ENCODE results near the gene MAJIN. TPM values are rescaled to one million over a fixed set of nuclear protein-coding genes. Genes with fewer than 3 reads are reported as not detected.
A peak's percentile ranks its signal among the peaks of the same experiment; 100 is the strongest.

Gene MAJIN
- total RNA-seq, 1 donor from 2014 or later = not detected

GRCh38 chr11:64919627-64920026 lies 52.3 kb downstream of the MAJIN start:
- no peak for DNase-seq (ENCODE audit: low spot score)
- intact Hi-C loops (cut with DNase I) = loop anchor here (10.0 kb wide), 2 partner anchors 95 to 195 kb away; partner anchors contain the start of genes ARL2, TM7SF2 and ZNHIT2
- ATAC-seq = no peak

GRCh38 chr11:64918017-64918416 lies 53.9 kb downstream of the MAJIN start:
- no peak for DNase-seq (ENCODE audit: low spot score)
- peak; percentile 1 for ATAC-seq
- intact Hi-C loops (cut with DNase I) = loop anchor here (10.0 kb wide), 1 partner anchor 97 kb away; the partner anchor contains the start of gene ARL2

GRCh38 chr11:64917663-64917995 lies 54.3 kb downstream of the MAJIN start:
- intact Hi-C loops (cut with DNase I) = loop anchor here (10.0 kb wide), 1 partner anchor 97 kb away; the partner anchor contains the start of gene ARL2

GRCh38 chr11:64916775-64917662 lies 54.9 kb downstream of the MAJIN start, which contains the start of gene ATG2A:
ATG2A (minus strand) TSS chr11:64917209; CDS start chr11:64917135, 74 bp downstream.
- ATAC-seq = peak; percentile 98
- intact Hi-C loops (cut with DNase I) = loop anchor here (10.0 kb wide), 1 partner anchor 98 kb away; the partner anchor contains the start of gene ARL2

More at GRCh38 chr11:64917663-64917995, 54.3 kb downstream of the MAJIN start:
- DNase-seq (ENCODE audit: low spot score) = no peak
- ATAC-seq = no peak

GRCh38 chr11:64916040-64916774 lies 55.7 kb downstream of the MAJIN start:
- ATAC-seq (peak; percentile 31), DNase-seq (ENCODE audit: low spot score) (peak; percentile 81)
- intact Hi-C loops (cut with DNase I) = loop anchor here (10.0 kb wide), 1 partner anchor 99 kb away; the partner anchor contains the start of gene ARL2

More at GRCh38 chr11:64916775-64917662, 54.9 kb downstream of the MAJIN start, which contains the start of gene ATG2A:
- peak; percentile 99 for DNase-seq (ENCODE audit: low spot score)

- DNase-seq (ENCODE audit: low spot score) = no peak
- intact Hi-C loops (cut with DNase I) = loop anchor here (10.0 kb wide), 1 partner anchor 99 kb away; the partner anchor contains the start of gene ARL2
- no peak for ATAC-seq
Measured at GRCh38 chr11:64915376-64915887, 56.5 kb downstream of the MAJIN start.

GRCh38 chr11:64914123-64914522 lies 57.8 kb downstream of the MAJIN start:
- DNase-seq (ENCODE audit: low spot score) = no peak
- ATAC-seq = no peak
- intact Hi-C loops (cut with DNase I) = loop anchor here (10.0 kb wide), 1 partner anchor 101 kb away; the partner anchor contains the start of gene ARL2

- ATAC-seq = no peak
- no peak for DNase-seq (ENCODE audit: low spot score)
- intact Hi-C loops (cut with DNase I) = loop anchor here (10.0 kb wide), 1 partner anchor 102 kb away; the partner anchor contains the start of gene ARL2
Measured at GRCh38 chr11:64913171-64913727, 58.7 kb downstream of the MAJIN start.

GRCh38 chr11:64911689-64912088 lies 60.2 kb downstream of the MAJIN start:
- no peak for DNase-seq (ENCODE audit: low spot score)
- intact Hi-C loops (cut with DNase I) = loop anchor here (10.0 kb wide), 1 partner anchor 103 kb away; the partner anchor contains the start of gene ARL2
- ATAC-seq = no peak

GRCh38 chr11:64911142-64911541 lies 60.8 kb downstream of the MAJIN start:
- no peak for ATAC-seq
- intact Hi-C loops (cut with DNase I) = loop anchor here (10.0 kb wide), 1 partner anchor 104 kb away; the partner anchor contains the start of gene ARL2
- no peak for DNase-seq (ENCODE audit: low spot score)

- no peak for ATAC-seq
- DNase-seq (ENCODE audit: low spot score) = no peak
- intact Hi-C loops (cut with DNase I) = loop anchor here (10.0 kb wide), 1 partner anchor 104 kb away; the partner anchor contains the start of gene ARL2
Measured at GRCh38 chr11:64910451-64911093, 61.3 kb downstream of the MAJIN start.

- intact Hi-C loops (cut with DNase I) = loop anchor here (10.0 kb wide), 1 partner anchor 105 kb away; the partner anchor contains the start of gene ARL2
- no peak for DNase-seq (ENCODE audit: low spot score)
- no peak for ATAC-seq
Measured at GRCh38 chr11:64909653-64910343, 62.1 kb downstream of the MAJIN start.

GRCh38 chr11:64908766-64909165 lies 63.1 kb downstream of the MAJIN start:
- intact Hi-C loops (cut with DNase I) = no loop called here

GRCh38 chr11:64906314-64906635 lies 65.6 kb downstream of the MAJIN start:
- DNase-seq (ENCODE audit: low spot score) (no peak), ATAC-seq (no peak)
- intact Hi-C loops (cut with DNase I) = no loop called here

More at GRCh38 chr11:64908766-64909165, 63.1 kb downstream of the MAJIN start:
- DNase-seq (ENCODE audit: low spot score) = no peak
- no peak for ATAC-seq

- DNase-seq (ENCODE audit: low spot score) (no peak), ATAC-seq (no peak)
- intact Hi-C loops (cut with DNase I) = no loop called here
Measured at GRCh38 chr11:64905516-64906313, 66.2 kb downstream of the MAJIN start.

- ATAC-seq (no peak), DNase-seq (ENCODE audit: low spot score) (no peak)
- intact Hi-C loops (cut with DNase I) = no loop called here
Measured at GRCh38 chr11:64903291-64903833, 68.5 kb downstream of the MAJIN start.

Data from sciatic nerve (tissue), 2 donors.